Caco-2 (cell line): ENCODE data around the gene INPP5K. TPM values are rescaled to one million over a fixed set of nuclear protein-coding genes. Genes with fewer than 3 reads are reported as not detected.

Source experiments
- BruUV-seq: library from RNA; stranded (reverse); fragments of 400-500 nt; replicated peaks from 2 replicates; lab custom pipeline; 2021; lab: Mats Ljungman, UMichigan
- CTCF ChIA-PET: fragments of 300-600 bp; sonication (Branson Sonifier 250); formaldehyde crosslinking; loops from one replicate; lab custom pipeline; 2022; ENCODE audit warnings: antibody characterized with exemption; lab: Charles Lee
- POLR2A ChIA-PET: fragments of 300-600 bp; sonication (Branson Sonifier 250); formaldehyde crosslinking; loops from one replicate; lab custom pipeline; 2022; ENCODE audit warnings: antibody characterized with exemption; lab: Charles Lee
- DNase-seq, 2 experiments: peaks; one replicate each; pipeline versions ENCODE4 v3.0.0 to v3.0.0-alpha.2; 2020 to 2022
- H3K27me3 ChIP-seq: replicated peaks from 2 replicates; pipeline ENCODE4 v1.6.0; 2011; ENCODE audit warnings: low read length; ENCODE audit not compliant: control insufficient read depth, insufficient read depth
- H3K36me3 ChIP-seq: 2 replicates; pipeline ENCODE4 v1.5.1; 2011; ENCODE audit warnings: low read length; ENCODE audit not compliant: control insufficient read depth, insufficient read depth
- H3K4me1 ChIP-seq: fragments of 250-450 bp; sonication (Bioruptor Pico); 2 replicates; pipeline ENCODE4 v1.5.1; 2020; ENCODE audit warnings: mild to moderate bottlenecking
- H3K4me3 ChIP-seq: 2 replicates; pipeline ENCODE4 v1.5.1; 2011; ENCODE audit warnings: low read depth, mild to moderate bottlenecking, control low read depth, low read length
- H3K9me3 ChIP-seq: fragments of 250-450 bp; sonication (Bioruptor Pico); 2 replicates; pipeline ENCODE4 v1.5.1; 2020; ENCODE audit warnings: mild to moderate bottlenecking, moderate library complexity
- H3K27ac Mint-ChIP-seq: one replicate; pipeline ENCODE4 v1.8.0; 2022; ENCODE audit warnings: mixed read lengths; ENCODE audit not compliant: unreplicated experiment
- H3K27me3 Mint-ChIP-seq: one replicate; pipeline ENCODE4 v1.8.0; 2022; ENCODE audit warnings: mixed read lengths; ENCODE audit not compliant: insufficient read depth, unreplicated experiment
- H3K36me3 Mint-ChIP-seq: one replicate; pipeline ENCODE4 v1.8.0; 2022; ENCODE audit warnings: mild to moderate bottlenecking, mixed read lengths; ENCODE audit not compliant: insufficient read depth, unreplicated experiment
- H3K4me1 Mint-ChIP-seq: one replicate; pipeline ENCODE4 v1.8.0; 2022; ENCODE audit warnings: low read depth, mixed read lengths; ENCODE audit not compliant: unreplicated experiment
- H3K4me3 Mint-ChIP-seq: one replicate; pipeline ENCODE4 v1.8.0; 2022; ENCODE audit warnings: mild to moderate bottlenecking, moderate library complexity, mixed read lengths; ENCODE audit not compliant: unreplicated experiment
- H3K9me3 Mint-ChIP-seq: one replicate; pipeline ENCODE4 v1.8.0; 2022; ENCODE audit warnings: mixed read lengths; ENCODE audit not compliant: unreplicated experiment
- intact Hi-C: fragments of 100-400 bp; cut with micrococcal nuclease; formaldehyde crosslinking; loops from one replicate; pipeline ENCODE4 v1.10.0; 2022; ENCODE audit not compliant: unreplicated experiment
- total RNA-seq: library from RNA; stranded (reverse); gene quantifications from 2 replicates; pipeline ENCODE4 v1.2.3, GENCODE V29; 2022
- TF ChIP-seq, protein P1 (sequence below), 2 experiments: fragments of 200-600 bp in 1 of 2; IDR thresholded peaks; 1 replicate in 1 of 2; 2 replicates in 1 of 2; pipeline versions ENCODE4 v1.5.1 to v1.8.0; 2011 to 2022; ENCODE audit warnings: antibody characterized with exemption in 1 of 2, control low read depth in 1 of 2, inconsistent platforms in 1 of 2, low read depth in 1 of 2, low read length in 1 of 2, mild to moderate bottlenecking in 1 of 2, moderate library complexity in 1 of 2; ENCODE audit not compliant: insufficient read depth in 1 of 2, severe bottlenecking in 1 of 2, unreplicated experiment in 1 of 2

Gene INPP5K
- total RNA-seq, 1 experiment from 2014 or later: 24.1 TPM

DNA sequence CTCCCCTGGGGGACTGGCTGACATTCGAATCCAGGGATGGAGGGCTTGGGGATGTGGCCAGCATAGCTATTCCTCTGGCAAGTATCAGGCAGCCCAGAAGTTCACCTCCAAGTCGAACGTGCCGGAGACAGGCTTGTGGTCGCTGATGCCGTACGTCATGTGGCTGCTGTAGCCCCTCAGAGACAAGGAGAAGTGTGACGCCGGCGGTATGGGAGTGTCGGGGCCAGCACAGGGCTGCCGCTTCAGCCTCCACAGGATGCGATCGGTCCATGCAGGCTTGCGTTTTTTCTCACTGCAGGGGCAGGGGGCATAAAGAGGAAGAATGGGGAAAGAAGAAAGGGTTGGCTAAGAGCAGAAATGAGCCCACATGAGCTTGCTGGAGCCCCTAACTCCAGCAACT lies 18.6 kb downstream of the INPP5K start:
- no peaks in the 10 kb centered on the region for H3K9me3 ChIP-seq
- TF ChIP-seq, protein P1, sequence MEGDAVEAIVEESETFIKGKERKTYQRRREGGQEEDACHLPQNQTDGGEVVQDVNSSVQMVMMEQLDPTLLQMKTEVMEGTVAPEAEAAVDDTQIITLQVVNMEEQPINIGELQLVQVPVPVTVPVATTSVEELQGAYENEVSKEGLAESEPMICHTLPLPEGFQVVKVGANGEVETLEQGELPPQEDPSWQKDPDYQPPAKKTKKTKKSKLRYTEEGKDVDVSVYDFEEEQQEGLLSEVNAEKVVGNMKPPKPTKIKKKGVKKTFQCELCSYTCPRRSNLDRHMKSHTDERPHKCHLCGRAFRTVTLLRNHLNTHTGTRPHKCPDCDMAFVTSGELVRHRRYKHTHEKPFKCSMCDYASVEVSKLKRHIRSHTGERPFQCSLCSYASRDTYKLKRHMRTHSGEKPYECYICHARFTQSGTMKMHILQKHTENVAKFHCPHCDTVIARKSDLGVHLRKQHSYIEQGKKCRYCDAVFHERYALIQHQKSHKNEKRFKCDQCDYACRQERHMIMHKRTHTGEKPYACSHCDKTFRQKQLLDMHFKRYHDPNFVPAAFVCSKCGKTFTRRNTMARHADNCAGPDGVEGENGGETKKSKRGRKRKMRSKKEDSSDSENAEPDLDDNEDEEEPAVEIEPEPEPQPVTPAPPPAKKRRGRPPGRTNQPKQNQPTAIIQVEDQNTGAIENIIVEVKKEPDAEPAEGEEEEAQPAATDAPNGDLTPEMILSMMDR (IDR thresholded peaks at IDR 0.05; ENCODE audit: insufficient read depth in 1 of 2, low read depth in 1 of 2, low read length in 1 of 2, severe bottlenecking in 1 of 2, unreplicated experiment in 1 of 2): no peak
- Mint-ChIP-seq H3K4me3 (no peak overlapping the region), H3K9me3 (no peaks in the 10 kb centered on the region), H3K27ac (peak overlapping the region; percentile 8), H3K27me3 (no peaks in the 10 kb centered on the region), H3K36me3 (peaks cover 10% of the 10 kb centered on the region), H3K4me1 (no peaks in the 10 kb centered on the region)
- H3K4me1 ChIP-seq: no peaks in the 10 kb centered on the region
- BruUV-seq: no TSS peak
- POLR2A ChIA-PET: no interaction called here
- intact Hi-C loops: no loop called here
- no peaks in the 10 kb centered on the region for H3K27me3 ChIP-seq
- CTCF ChIA-PET: interaction anchor here (1.0 kb wide), 1 partner anchor 133 kb away, joined by 4 read pairs; no protein-coding TSS in a partner anchor
- H3K36me3 ChIP-seq: no peaks in the 10 kb centered on the region
- H3K4me3 ChIP-seq: no peak overlapping the region
- DNase-seq: no peak

DNA sequence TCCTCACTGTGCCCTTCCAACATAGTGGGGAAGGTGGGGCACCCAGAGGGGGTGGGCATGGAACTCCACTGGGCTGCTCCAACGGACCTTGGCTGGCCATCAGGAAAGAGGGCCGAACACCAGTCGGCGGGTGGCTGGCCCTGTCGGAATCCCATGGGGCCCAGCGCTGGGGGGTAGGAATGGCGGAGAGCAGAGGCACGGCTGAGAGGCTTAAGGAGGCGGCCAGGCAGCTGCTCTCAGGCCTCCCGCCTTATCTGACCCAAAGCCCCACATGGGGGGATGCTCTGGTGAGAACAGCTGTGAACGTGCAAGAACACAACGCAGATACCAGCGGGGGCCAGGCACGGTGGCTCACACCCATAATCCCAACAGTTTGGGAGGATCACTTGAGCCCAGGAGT lies 19.5 kb downstream of the INPP5K start:
- Mint-ChIP-seq H3K4me1 (no peaks in the 10 kb centered on the region), H3K4me3 (no peak overlapping the region), H3K9me3 (no peaks in the 10 kb centered on the region), H3K36me3 (peaks cover 12% of the 10 kb centered on the region), H3K27ac (no peak overlapping the region), H3K27me3 (no peaks in the 10 kb centered on the region)
- ChIA-PET CTCF (no interaction called here), POLR2A (no interaction called here)
- Histone ChIP-seq H3K9me3 (no peaks in the 10 kb centered on the region), H3K36me3 (no peaks in the 10 kb centered on the region; the same call in 1 of the 2 replicates), H3K4me3 (no peak overlapping the region), H3K4me1 (peaks cover 6% of the 10 kb centered on the region; the same call in 1 of the 2 replicates), H3K27me3 (no peaks in the 10 kb centered on the region)
- DNase-seq: no peak
- intact Hi-C loops: no loop called here
- TF ChIP-seq, protein P1 (IDR thresholded peaks at IDR 0.05; ENCODE audit: insufficient read depth in 1 of 2, low read depth in 1 of 2, low read length in 1 of 2, severe bottlenecking in 1 of 2, unreplicated experiment in 1 of 2): no peak
- BruUV-seq: no TSS peak

DNA sequence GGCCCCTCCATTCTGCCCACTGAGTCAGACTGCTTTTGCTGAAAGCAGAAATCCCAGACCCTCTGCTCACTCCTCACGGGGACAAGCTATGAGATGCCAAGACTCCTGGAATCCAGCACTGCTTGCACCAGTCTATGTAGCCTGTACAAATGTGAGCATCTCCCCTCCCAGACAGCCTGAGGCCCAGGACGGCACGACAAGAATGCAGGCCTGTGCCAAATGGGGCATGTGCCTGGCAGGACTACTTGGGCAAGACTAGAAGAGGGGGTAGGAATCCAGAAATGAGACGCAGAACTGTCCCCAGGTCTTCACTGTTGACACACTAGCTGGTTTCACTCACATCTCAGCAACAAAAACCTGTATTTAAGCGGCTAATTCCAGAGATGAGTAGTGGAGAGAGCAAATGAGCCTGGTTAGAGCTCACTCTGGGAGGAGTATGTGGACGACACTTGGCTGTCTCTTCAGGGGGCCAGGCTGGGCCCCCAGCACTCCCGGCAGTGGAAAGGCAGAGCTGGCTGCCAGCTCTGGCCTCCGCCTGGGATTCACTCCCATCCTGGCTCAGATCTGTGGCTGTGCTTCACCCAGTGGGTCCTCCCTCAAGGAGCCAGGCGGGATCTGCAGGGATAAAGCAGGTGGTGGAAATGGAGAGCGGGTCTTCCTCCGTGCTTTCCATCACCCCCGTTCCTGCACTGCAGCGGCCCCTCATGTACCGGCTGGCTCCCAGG lies 21.0 kb downstream of the INPP5K start:
- ChIA-PET CTCF (interaction anchor here (0.6 kb wide), 1 partner anchor 237 kb away, joined by 9 read pairs; no protein-coding TSS in a partner anchor), POLR2A (interaction anchor here (0.6 kb wide), 1 partner anchor 344 kb away, joined by 3 read pairs; no protein-coding TSS in a partner anchor)
- H3K36me3 Mint-ChIP-seq: peaks cover 21% of the 10 kb centered on the region
- no peaks in the 10 kb centered on the region for H3K9me3 Mint-ChIP-seq
- no peak overlapping the region for H3K27ac Mint-ChIP-seq
- BruUV-seq: no TSS peak
- H3K36me3 ChIP-seq: no peaks in the 10 kb centered on the region; the same call in 1 of the 2 replicates
- H3K27me3 Mint-ChIP-seq: no peaks in the 10 kb centered on the region
- no peak overlapping the region for H3K4me3 ChIP-seq
- H3K4me1 ChIP-seq: peaks cover 9% of the 10 kb centered on the region; the same call in 1 of the 2 replicates
- H3K4me1 Mint-ChIP-seq: peaks cover 4% of the 10 kb centered on the region
- H3K27me3 ChIP-seq: no peaks in the 10 kb centered on the region
- no peaks in the 10 kb centered on the region for H3K9me3 ChIP-seq
- no peak overlapping the region for H3K4me3 Mint-ChIP-seq
- TF ChIP-seq, protein P1 (IDR thresholded peaks at IDR 0.05; ENCODE audit: insufficient read depth in 1 of 2, low read depth in 1 of 2, low read length in 1 of 2, severe bottlenecking in 1 of 2, unreplicated experiment in 1 of 2): no peak
- intact Hi-C loops: no loop called here
- DNase-seq: no peak
